ENCODE measurements around the gene PRPH2.
"Not testable (repeated sequence)": the region's sequence is repeated elsewhere in the genome, so short reads cannot be mapped to it uniquely, and the experiment has no call there.

The PRPH2 gene

DNA sequence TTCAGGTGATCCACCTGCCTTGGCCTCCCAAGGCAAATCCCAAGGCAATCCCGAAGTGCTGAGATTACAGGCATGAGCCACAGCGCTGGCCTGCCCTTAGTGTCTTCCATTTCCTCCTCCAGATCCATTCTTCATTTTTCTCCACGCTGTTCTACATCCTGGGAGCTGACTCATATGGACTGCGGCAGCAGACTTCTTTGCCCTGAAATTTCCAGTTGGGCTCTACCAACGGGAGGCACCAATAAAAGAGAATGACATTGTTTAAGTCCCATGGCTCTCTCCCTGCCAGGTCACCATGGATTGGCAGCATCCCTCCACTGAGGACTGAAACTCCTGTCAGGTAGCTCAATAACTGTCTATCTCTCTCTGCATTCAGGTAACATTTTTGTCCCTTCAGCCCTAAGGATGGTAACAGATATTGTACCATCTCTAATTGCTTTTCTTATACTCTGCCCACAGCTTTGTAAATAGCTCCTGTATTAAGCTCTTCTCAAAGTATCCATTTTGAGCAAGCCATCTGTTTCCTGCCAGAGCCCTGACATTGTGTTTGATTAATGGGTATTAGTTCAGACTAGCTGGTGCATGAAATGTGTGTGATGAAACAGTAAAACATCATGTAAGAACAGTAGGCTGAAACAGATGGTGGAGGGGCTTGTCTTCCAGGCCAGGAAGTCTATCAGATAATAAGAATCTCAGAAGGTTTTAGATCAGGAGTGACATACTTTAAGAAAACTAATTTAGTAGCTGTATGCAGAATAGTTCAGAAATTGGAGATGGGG, 19.9 kb upstream of the PRPH2 start:
- no peak for ATAC-seq

- no peak for ATAC-seq
These were observed 18.3 kb upstream of the PRPH2 start for GRCh38 chr6:42740725-42741124.

DNA sequence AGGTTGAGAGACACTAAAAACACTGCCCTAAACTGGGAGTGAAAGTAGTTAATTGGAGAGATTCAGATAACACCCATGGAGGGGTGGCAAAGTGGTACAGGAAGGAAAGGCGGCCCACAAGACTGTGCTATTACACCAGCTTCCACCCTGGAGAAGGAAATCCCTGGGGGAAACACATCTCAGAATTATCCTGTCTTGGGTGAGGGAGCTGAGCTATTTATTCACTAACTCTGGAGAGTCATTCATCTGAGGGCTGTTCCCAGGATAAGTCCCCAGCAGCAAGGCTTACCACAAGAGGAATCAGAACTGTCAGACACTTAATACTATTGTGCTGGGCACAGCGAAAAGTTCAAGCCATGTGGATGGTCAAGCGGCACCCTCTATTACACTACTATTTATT, 13.6 kb upstream of the PRPH2 start:
- no peak for ATAC-seq

DNA sequence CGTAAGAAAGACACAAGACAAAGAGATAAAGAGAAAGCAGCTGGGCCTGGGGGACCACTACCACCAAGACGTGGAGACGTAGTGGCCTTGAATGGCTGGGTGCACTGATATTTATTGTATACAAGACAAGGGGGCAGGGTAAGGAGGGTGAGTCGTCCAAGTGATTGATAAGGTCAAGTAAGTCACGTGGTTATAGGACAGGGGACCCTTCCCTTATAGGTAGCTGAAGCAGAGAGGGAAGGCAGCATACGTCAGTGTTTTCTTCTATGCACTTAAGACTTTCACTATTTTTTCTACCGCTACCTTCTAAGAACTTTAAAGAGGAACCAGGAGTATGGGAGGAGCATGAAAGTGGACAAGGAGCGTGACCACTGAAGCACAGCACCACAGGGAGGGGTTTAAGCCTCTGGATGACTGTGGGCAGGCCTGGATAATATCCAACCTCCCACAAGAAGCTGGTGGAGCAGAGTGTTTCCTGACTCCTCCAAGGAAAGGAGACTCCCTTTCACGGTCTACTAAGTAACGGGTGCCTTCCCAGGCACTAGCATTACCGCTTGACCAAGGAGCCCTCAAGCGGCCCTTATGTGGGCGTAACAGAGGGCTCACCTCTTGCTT, 11.6 kb upstream of the PRPH2 start:
- ATAC-seq, result not testable (repeated sequence)

- ATAC-seq, result no peak
These were observed 7.3 kb upstream of the PRPH2 start for GRCh38 chr6:42729731-42730130.

GRCh38 chr6:42727627-42728026, 5.2 kb upstream of the PRPH2 start:
- ATAC-seq, result no peak

GRCh38 chr6:42727087-42727611, 4.8 kb upstream of the PRPH2 start:
- ATAC-seq, result peak in 1 of 2 donors; percentile 15

GRCh38 chr6:42726485-42727086, 4.2 kb upstream of the PRPH2 start:
- peak; percentile 97 for ATAC-seq

DNA sequence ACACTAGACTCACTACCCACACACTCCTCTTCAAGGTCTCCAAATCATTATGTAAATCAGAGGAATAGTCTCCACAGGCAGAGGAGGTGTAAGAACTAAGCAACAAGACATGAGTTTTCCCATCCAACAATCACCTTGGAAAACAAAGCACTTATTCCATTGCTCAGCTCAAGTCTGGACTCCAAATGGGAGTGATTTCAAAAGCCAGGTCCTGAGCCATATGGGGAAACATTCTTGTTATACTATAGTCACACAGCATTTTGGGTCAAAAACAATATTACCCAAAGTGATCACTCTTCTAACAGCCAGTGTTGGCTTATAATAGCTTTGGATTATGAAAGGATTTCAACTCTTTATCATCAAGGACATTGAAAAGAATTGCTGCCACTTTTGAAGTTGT, 3.6 kb upstream of the PRPH2 start:
- ATAC-seq, result no peak

DNA sequence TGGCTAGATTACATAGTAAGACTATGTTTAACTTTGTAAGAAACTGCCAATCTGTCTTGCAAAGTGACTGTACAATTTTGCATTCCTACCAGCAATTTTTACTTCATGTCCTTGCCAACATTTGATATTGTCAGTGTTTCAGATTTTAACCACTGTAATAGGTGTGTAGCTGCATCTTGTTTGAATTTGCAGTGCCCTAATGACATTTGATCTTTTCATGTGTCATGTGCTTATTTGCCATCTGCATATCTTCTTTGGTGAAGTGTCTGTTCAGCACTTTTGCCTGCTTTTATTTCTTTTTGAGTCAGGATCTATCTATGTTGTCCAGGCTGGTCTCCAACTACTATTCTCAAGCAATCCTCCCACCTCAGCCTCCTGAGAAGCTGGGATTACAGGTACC, 2.4 kb upstream of the PRPH2 start:
- no peak for ATAC-seq

- ATAC-seq, result no peak
These were observed 1.7 kb downstream of the PRPH2 start for GRCh38 chr6:42720739-42721138.

GRCh38 chr6:42715871-42716270, 6.5 kb downstream of the PRPH2 start:
- no peak for ATAC-seq

GRCh38 chr6:42714098-42714761, 8.2 kb downstream of the PRPH2 start:
- ATAC-seq, result no peak

DNA sequence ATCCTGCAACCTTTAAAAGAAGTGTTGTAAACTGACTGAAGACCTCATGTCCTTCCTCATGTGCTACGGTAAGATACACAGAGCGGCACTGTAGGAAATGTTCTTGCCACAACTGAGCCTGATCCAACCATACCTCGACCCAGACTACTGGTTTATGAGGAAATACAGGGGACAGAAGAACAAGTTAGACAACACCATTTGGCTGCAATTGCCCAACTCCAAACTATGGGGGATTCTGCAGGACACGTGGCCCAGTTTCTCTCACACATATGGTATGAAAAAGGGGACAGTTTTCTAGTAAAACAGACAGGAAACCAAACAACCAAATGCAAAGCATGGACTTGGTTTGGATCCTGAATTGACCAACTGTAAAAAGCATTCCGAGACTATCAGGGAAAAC, 10.5 kb downstream of the PRPH2 start:
- no peak for ATAC-seq

DNA sequence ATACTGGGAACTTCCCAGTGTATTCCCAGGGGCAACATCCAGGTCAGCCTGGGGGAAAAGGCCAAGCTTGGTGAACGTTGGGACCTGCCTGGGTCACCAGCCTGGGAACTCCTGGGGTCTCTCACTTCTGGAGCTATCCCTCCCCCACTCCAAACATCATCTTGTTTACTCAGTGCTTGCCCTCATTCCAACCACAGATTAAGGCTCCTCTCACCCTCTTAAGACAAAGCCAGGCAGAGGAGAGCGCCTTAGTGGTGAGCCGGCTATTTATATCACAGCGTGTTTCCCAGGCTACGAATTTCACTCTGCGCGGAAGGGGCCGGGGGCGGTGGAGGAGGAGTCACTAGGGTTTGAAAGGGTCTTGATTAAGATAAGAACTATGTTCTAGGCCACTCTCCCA, 12.1 kb downstream of the PRPH2 start:
- no peak for ATAC-seq

- ATAC-seq, result no peak
These were observed 12.5 kb downstream of the PRPH2 start for GRCh38 chr6:42709871-42710270.

DNA sequence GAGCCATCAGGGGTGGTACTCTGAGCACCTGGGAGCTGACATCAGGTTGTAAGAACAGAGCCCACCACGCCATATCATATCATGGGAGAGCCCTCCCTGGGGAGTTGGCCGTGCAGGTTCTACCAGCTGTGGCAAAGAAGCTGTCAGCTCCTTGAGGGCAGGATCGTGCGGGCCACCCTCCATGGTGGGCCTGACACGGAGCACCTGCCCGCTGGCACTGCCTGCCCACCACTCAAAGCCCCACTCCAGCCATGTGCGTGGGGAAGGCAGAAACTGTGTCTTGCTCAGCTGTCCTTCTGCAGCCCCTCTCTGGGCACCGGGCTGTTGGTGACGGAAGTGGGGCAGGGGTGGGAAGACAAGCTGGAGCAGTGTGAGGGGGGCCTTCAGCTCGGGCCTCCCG, 14.3 kb downstream of the PRPH2 start:
- ATAC-seq, result no peak

DNA sequence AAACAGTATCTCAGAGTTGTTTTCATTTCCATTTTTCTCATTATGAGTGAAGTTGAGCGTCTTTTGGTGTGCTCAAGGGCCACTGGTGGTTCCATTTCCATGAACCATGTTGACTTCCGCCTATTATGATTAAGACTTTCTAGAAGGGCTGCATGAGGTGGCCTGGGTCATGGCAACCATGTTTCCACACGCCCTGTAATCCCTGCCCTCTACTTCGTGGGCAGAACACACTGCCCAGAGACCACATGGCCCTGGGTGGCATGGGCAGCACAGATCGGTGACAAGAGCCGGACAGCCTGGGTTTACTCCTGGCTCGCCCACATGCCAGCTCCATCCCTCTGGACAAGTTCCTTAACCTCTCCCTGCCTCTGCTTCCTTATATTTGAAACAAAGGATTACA, 14.8 kb downstream of the PRPH2 start:
- ATAC-seq, result no peak

GRCh38 chr6:42704937-42705374, 17.4 kb downstream of the PRPH2 start:
- no peak for ATAC-seq

DNA sequence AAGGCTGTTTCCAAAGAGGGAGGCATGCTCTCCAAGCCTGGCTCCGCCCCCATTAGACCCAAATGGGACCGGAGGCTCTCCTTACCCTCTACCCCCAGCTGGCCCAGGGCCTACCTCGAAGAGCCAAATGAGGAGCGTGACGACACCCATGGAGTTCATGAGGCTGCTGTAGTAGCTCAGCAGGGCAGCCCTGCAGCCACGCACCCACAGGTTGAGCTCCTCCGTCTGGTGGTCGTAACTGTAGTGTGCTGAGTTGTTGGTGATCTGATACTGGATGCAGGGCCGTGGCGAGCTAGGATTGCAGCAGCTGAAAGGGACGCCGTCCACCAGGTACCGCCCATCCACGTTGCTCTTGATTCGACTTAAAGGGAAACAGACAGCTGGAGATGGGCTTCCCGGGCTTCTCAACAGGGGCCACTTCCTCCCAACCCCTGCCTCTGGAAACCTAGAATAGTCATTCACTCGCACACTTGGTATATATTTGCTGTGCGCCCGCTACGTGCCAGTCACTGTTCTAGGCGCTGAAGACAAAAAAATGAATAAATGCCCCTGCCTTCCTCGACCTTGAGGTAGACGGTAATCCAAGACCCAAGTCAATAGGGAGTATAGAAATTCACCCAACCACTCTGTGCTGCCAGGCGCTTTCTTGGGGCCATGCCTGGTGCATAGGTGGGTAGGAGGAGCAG, 18.0 kb downstream of the PRPH2 start:
- no peak for ATAC-seq

GRCh38 chr6:42702786-42703185, 19.6 kb downstream of the PRPH2 start:
- not testable (repeated sequence) for ATAC-seq

GRCh38 chr6:42702200-42702599, 20.2 kb downstream of the PRPH2 start:
- ATAC-seq, result no peak

DNA sequence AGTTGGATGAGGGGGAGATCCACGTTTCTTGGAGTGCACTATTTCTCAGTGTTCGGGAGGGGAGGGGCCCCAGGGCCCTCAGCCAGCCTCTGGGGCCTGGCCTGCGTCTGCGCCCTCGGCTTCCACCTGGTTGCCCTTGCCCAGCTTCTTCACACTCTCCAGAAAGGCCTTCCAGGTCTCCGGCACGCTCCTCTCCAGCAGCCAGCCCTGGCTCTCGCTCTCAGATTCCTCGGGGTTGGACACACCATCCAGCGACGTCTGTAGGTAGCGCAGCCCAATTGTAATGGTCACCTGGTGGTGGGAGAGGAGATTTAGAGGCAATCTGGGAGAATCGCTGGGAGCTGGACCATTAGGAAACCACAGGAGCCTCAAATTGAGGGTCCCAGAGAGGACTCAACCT, 24.2 kb downstream of the PRPH2 start:
- no peak for ATAC-seq
